ENCODE data around the gene TBX6. TPM values are rescaled to one million over a fixed set of nuclear protein-coding genes. Genes with fewer than 3 reads are reported as not detected.

TBX6 gene
- total and polyA plus RNA-seq, 10 of the 15 experiments (the other 5 are each of a cell fraction or from before 2014, with no cell fraction given): 0.08 to 0.90 (median 0.31) TPM; not detected in 2

DNA sequence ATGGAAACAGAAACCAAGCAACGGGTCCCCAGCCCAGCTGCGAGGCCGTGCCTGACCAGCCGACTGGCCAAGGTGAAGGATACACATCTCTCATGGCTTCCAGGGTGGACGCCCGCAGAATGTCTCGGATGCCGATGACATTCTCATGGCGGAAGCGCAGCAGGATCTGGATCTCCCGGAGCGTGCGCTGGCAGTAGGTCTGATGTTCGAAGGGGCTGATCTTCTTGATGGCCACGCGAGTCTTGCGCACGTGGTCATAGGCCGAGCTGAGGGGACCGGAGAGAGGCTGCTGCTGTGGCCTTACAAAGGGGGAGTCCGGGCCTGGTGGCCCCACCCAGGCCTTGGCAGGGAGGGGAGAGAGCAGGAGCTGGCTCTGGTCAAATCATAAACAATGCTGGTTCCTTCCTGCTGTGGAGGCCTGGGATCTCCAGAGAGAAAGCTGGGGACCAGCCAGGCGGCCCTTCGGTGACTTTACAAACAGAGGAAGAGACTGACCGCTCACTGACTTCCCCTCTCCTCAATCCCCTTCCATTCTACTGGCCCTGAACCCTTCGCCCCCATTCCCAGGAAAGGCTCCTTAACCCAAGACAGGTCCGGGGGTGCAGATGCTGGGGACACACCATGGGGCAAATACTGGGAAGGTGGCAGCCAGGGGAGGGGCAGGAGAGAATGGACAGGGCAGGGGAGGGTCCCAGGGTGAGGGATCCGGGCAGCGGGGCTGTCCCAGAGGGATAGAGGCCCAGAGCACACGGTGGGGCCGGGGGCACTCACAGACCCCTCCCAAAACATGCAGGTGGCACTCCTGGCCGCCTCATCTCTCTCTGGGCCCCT is 30.2 kb upstream of the TBX6 start:
- peak overlapping the region; percentile 66 for H3K9ac ChIP-seq (ENCODE audit: control insufficient read depth, insufficient read depth, low read length)
- 79% methylated on average over 28 of the region's 31 CpGs for WGBS (ENCODE audit: insufficient coverage, insufficient replicate concordance, low lambda C conversion rate, missing lambda C conversion rate)
- in situ Hi-C loops (cut with MboI): no loop called here
- ATAC-seq: no peak
- BruUV-seq (replicated peaks): no TSS peak
- ChIA-PET POLR2A (no interaction called here), CTCF (interaction anchor here (0.6 to 2.3 kb wide), 2 partner anchors 10 to 758 kb away, joined by 4 to 7 read pairs; no protein-coding TSS in a partner anchor), RAD21 (ENCODE audit: unreplicated experiment) (interaction anchor here (1.1 kb wide), 1 partner anchor 30 kb away, joined by 3 read pairs; no protein-coding TSS in a partner anchor), SMC1A (ENCODE audit: uncharacterized antibody, unreplicated experiment) (no interaction called here)
- peak overlapping the region; percentile 42; the same call in 1 of the 2 replicates for H3K27ac ChIP-seq (ENCODE audit: control insufficient read depth, insufficient read depth)
- H3K9me3 ChIP-seq (replicated peaks; ENCODE audit: control insufficient read depth, insufficient read depth, low read length): no peaks in the 10 kb centered on the region
- no peaks in the 10 kb centered on the region for H3K27me3 ChIP-seq (replicated peaks in 1 of 2; ENCODE audit: control insufficient read depth in 2 of 2, insufficient read depth in 2 of 2, low read length in 1 of 2)
- TF ChIP-seq, protein P1, sequence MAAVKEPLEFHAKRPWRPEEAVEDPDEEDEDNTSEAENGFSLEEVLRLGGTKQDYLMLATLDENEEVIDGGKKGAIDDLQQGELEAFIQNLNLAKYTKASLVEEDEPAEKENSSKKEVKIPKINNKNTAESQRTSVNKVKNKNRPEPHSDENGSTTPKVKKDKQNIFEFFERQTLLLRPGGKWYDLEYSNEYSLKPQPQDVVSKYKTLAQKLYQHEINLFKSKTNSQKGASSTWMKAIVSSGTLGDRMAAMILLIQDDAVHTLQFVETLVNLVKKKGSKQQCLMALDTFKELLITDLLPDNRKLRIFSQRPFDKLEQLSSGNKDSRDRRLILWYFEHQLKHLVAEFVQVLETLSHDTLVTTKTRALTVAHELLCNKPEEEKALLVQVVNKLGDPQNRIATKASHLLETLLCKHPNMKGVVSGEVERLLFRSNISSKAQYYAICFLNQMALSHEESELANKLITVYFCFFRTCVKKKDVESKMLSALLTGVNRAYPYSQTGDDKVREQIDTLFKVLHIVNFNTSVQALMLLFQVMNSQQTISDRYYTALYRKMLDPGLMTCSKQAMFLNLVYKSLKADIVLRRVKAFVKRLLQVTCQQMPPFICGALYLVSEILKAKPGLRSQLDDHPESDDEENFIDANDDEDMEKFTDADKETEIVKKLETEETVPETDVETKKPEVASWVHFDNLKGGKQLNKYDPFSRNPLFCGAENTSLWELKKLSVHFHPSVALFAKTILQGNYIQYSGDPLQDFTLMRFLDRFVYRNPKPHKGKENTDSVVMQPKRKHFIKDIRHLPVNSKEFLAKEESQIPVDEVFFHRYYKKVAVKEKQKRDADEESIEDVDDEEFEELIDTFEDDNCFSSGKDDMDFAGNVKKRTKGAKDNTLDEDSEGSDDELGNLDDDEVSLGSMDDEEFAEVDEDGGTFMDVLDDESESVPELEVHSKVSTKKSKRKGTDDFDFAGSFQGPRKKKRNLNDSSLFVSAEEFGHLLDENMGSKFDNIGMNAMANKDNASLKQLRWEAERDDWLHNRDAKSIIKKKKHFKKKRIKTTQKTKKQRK (IDR thresholded peaks at IDR 0.05; ENCODE audit: low read depth, low read length): no peak
- H3K4me2 ChIP-seq (ENCODE audit: control insufficient read depth, insufficient read depth): peak overlapping the region; percentile 94
- no peak for FAIRE-seq
- peak overlapping the region; percentile 95 for H3K4me3 ChIP-seq
- no peaks in the 10 kb centered on the region; the same call in 1 of the 2 replicates for H3K79me2 ChIP-seq (ENCODE audit: control insufficient read depth, insufficient read depth, low read length)
- intact Hi-C loops (cut with micrococcal nuclease; ENCODE audit: unreplicated experiment): no loop called here
- H3K4me1 ChIP-seq (ENCODE audit: control insufficient read depth, insufficient read depth, low read length): peaks cover 17% of the 10 kb centered on the region
- H3K36me3 ChIP-seq (ENCODE audit: control insufficient read depth in 2 of 2, insufficient read depth in 2 of 2, low read length in 1 of 2): no peaks in the 10 kb centered on the region; a peak in 1 of 4 replicates
- H4K20me1 ChIP-seq (ENCODE audit: control insufficient read depth, insufficient read depth): no peaks in the 10 kb centered on the region
- DNase-seq (ENCODE audit: low read depth, low spot score): no peak
- H2AFZ ChIP-seq (ENCODE audit: control insufficient read depth, low read depth, low read length): peak overlapping the region; percentile 56

All from GM12878 (cell line).